ENCODE results near the gene INCA1. TPM values are rescaled to one million over a fixed set of nuclear protein-coding genes. Genes with fewer than 3 reads are reported as not detected.

Gene INCA1
- total RNA-seq, 1 donor from 2014 or later, result 0.86 TPM

GRCh38 chr17:4972752-4973151 lies 24.6 kb downstream of the INCA1 start:
- no peak for DNase-seq (ENCODE audit: low read depth, low spot score)
- peak overlapping the region; percentile 95 for H3K27ac Mint-ChIP-seq (ENCODE audit: unreplicated experiment)
- peaks cover 11% of the 10 kb centered on the region for H3K36me3 Mint-ChIP-seq (ENCODE audit: low read depth)
- peak overlapping the region; percentile 68 for H3K4me3 Mint-ChIP-seq
- H3K9me3 Mint-ChIP-seq, result no peaks in the 10 kb centered on the region
- TF ChIP-seq CTCF (conservative IDR thresholded peaks at IDR 0.05), result no peak
- peaks cover 3% of the 10 kb centered on the region for H3K27me3 Mint-ChIP-seq (ENCODE audit: low read depth)
- peaks cover 27% of the 10 kb centered on the region for H3K4me1 Mint-ChIP-seq

GRCh38 chr17:4972322-4972721 lies 25.0 kb downstream of the INCA1 start:
- peaks cover 3% of the 10 kb centered on the region for H3K27me3 Mint-ChIP-seq (ENCODE audit: low read depth)
- H3K4me1 Mint-ChIP-seq, result peaks cover 27% of the 10 kb centered on the region
- peak overlapping the region; percentile 60 for H3K4me3 Mint-ChIP-seq
- DNase-seq (ENCODE audit: low read depth, low spot score), result no peak
- peaks cover 11% of the 10 kb centered on the region for H3K36me3 Mint-ChIP-seq (ENCODE audit: low read depth)
- no peak for TF ChIP-seq CTCF (conservative IDR thresholded peaks at IDR 0.05)
- peak overlapping the region; percentile 95 for H3K27ac Mint-ChIP-seq (ENCODE audit: unreplicated experiment)
- no peaks in the 10 kb centered on the region for H3K9me3 Mint-ChIP-seq

- peak overlapping the region; percentile 60 for H3K4me3 Mint-ChIP-seq
- no peaks in the 10 kb centered on the region for H3K9me3 Mint-ChIP-seq
- H3K36me3 Mint-ChIP-seq (ENCODE audit: low read depth), result peaks cover 11% of the 10 kb centered on the region
- H3K4me1 Mint-ChIP-seq, result peaks cover 27% of the 10 kb centered on the region
- DNase-seq (ENCODE audit: low read depth, low spot score), result no peak
- no peak for TF ChIP-seq CTCF (conservative IDR thresholded peaks at IDR 0.05)
- H3K27ac Mint-ChIP-seq (ENCODE audit: unreplicated experiment), result no peak overlapping the region
- peaks cover 3% of the 10 kb centered on the region for H3K27me3 Mint-ChIP-seq (ENCODE audit: low read depth)
Measured at GRCh38 chr17:4971826-4972225, 25.5 kb downstream of the INCA1 start.

GRCh38 chr17:4970273-4970672 lies 27.0 kb downstream of the INCA1 start:
- Mint-ChIP-seq H3K27ac (ENCODE audit: unreplicated experiment) (no peak overlapping the region), H3K27me3 (ENCODE audit: low read depth) (peaks cover 3% of the 10 kb centered on the region), H3K36me3 (ENCODE audit: low read depth) (peaks cover 19% of the 10 kb centered on the region), H3K4me1 (peaks cover 34% of the 10 kb centered on the region), H3K4me3 (peak overlapping the region; percentile 78), H3K9me3 (no peaks in the 10 kb centered on the region)
- no peak for DNase-seq (ENCODE audit: low read depth, low spot score)
- no peak for TF ChIP-seq CTCF (conservative IDR thresholded peaks at IDR 0.05)

GRCh38 chr17:4969551-4970173 lies 27.7 kb downstream of the INCA1 start:
- H3K36me3 Mint-ChIP-seq (ENCODE audit: low read depth), result peaks cover 21% of the 10 kb centered on the region
- no peak overlapping the region for H3K4me3 Mint-ChIP-seq
- no peak for TF ChIP-seq CTCF (conservative IDR thresholded peaks at IDR 0.05)
- peaks cover 33% of the 10 kb centered on the region for H3K4me1 Mint-ChIP-seq
- no peak for DNase-seq (ENCODE audit: low read depth, low spot score)
- peaks cover 3% of the 10 kb centered on the region for H3K27me3 Mint-ChIP-seq (ENCODE audit: low read depth)
- H3K27ac Mint-ChIP-seq (ENCODE audit: unreplicated experiment), result peak overlapping the region; percentile 79
- no peaks in the 10 kb centered on the region for H3K9me3 Mint-ChIP-seq

All from neural crest cell (in vitro differentiated cells).